Measurements from ENCODE around the gene EPHB2. TPM values are rescaled to one million over a fixed set of nuclear protein-coding genes. Genes with fewer than 3 reads are reported as not detected.
"Not testable (repeated sequence)": the region's sequence is repeated elsewhere in the genome, so short reads cannot be mapped to it uniquely, and the experiment has no call there.

The EPHB2 gene
- total RNA-seq, 1 donor from 2014 or later = 60.3 TPM

DNA sequence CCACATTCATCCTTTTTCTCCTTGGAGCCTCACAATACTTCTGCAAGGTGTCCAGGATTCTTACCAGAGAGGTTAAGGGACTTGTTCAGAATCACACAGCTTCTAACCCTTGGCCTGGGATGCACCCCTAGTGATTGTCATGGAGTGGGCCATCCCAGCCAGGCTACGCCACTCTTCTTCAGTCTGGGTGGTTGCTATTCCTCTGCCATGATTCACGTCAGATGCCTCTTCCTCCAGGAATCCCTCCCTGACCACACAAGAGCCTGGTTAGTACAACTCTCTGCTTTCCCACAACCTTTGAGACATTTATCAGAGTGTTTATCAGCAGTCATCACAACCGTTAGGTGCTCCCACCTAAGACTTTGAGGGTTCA is 121.8 kb downstream of the EPHB2 start:
- no peak overlapping the region for H3K27ac Mint-ChIP-seq (ENCODE audit: unreplicated experiment)
- no peak for TF ChIP-seq CTCF (conservative IDR thresholded peaks at IDR 0.05)
- no peak for DNase-seq (ENCODE audit: low read depth, low spot score)

GRCh38 chr1:22833699-22834098 is 123.1 kb downstream of the EPHB2 start:
- DNase-seq (ENCODE audit: low read depth, low spot score) = no peak
- Mint-ChIP-seq H3K9me3 (no peaks in the 10 kb centered on the region), H3K36me3 (ENCODE audit: low read depth) (no peaks in the 10 kb centered on the region), H3K4me1 (peaks cover 52% of the 10 kb centered on the region), H3K4me3 (no peak overlapping the region), H3K27ac (ENCODE audit: unreplicated experiment) (no peak overlapping the region), H3K27me3 (ENCODE audit: low read depth) (no peaks in the 10 kb centered on the region)
- no peak for TF ChIP-seq CTCF (conservative IDR thresholded peaks at IDR 0.05)

More for the DNA sequence above, 121.8 kb downstream of the EPHB2 start:
- Mint-ChIP-seq H3K4me3 (no peak overlapping the region), H3K4me1 (peaks cover 55% of the 10 kb centered on the region), H3K9me3 (no peaks in the 10 kb centered on the region), H3K27me3 (ENCODE audit: low read depth) (no peaks in the 10 kb centered on the region), H3K36me3 (ENCODE audit: low read depth) (no peaks in the 10 kb centered on the region)

DNA sequence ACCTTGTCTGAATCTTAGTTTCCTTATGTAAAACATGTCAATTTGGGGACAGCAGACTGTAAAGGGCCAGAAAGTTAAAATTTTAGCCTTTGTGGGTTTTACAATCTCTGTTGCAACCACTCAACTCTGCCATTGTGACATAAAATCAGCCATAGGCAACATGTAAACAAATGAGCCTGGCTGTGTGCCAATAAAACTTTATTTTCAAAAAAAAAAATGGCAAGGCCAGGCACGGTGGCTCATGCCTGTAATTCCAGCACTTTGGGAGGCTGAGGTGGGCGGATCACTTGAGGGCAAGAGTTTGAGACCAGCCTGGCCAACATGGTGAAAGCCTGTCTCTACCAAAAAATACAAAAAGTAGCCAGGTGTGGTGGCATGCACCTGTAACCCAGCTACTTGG is 123.8 kb downstream of the EPHB2 start:
- not testable (repeated sequence) for H3K9me3 Mint-ChIP-seq; DNase-seq (ENCODE audit: low read depth, low spot score); H3K27me3 Mint-ChIP-seq (ENCODE audit: low read depth); H3K36me3 Mint-ChIP-seq (ENCODE audit: low read depth); H3K27ac Mint-ChIP-seq (ENCODE audit: unreplicated experiment); H3K4me3 Mint-ChIP-seq
- peaks cover 45% of the 10 kb centered on the region for H3K4me1 Mint-ChIP-seq

DNA sequence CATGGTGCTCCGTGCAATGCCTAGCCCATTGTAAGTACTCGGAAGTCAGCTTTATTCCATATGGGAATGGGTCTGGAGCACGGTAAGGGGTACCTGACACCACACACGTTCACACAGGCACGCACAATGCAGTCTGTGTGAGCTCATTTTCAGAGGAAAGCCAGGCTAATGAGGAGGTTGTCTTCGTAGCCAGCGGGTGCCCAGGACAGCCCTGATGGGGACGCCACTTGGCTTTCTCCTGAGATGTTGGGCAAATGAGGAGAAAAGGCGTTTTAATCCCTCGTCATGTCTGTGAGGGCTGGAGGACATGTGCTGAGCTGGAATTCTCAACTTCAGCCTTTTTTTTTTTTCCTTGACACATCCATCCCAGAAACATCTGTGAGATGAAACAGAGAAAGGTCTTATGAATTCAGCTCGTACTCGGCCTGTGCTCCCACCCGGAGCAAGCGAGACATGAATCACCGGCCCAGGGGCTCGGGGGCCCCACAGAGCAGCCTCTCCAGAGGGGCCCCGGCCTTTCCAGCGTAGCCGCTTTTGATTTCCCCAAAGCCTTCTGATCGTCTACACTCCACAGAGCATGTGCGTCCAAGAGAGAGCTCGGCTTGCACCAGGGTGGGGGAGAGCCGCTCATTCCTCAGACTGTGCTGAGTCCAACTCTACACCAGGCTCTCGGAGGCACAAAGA is 125.1 kb downstream of the EPHB2 start:
- Mint-ChIP-seq H3K36me3 (ENCODE audit: low read depth) (no peaks in the 10 kb centered on the region), H3K27ac (ENCODE audit: unreplicated experiment) (peak overlapping the region; percentile 4), H3K4me1 (peaks cover 39% of the 10 kb centered on the region), H3K27me3 (ENCODE audit: low read depth) (no peaks in the 10 kb centered on the region), H3K4me3 (no peak overlapping the region), H3K9me3 (no peaks in the 10 kb centered on the region)
- DNase-seq (ENCODE audit: low read depth, low spot score) = no peak
- no peak for TF ChIP-seq CTCF (conservative IDR thresholded peaks at IDR 0.05)

- no peak overlapping the region for H3K4me3 Mint-ChIP-seq
- H3K27ac Mint-ChIP-seq (ENCODE audit: unreplicated experiment) = no peak overlapping the region
- no peaks in the 10 kb centered on the region for H3K9me3 Mint-ChIP-seq
- no peak for TF ChIP-seq CTCF (conservative IDR thresholded peaks at IDR 0.05)
- DNase-seq (ENCODE audit: low read depth, low spot score) = no peak
- no peaks in the 10 kb centered on the region for H3K36me3 Mint-ChIP-seq (ENCODE audit: low read depth)
- H3K4me1 Mint-ChIP-seq = peaks cover 43% of the 10 kb centered on the region
- H3K27me3 Mint-ChIP-seq (ENCODE audit: low read depth) = no peaks in the 10 kb centered on the region
Measured at GRCh38 chr1:22836850-22837249, 126.2 kb downstream of the EPHB2 start.

GRCh38 chr1:22837332-22837731 is 126.7 kb downstream of the EPHB2 start:
- no peaks in the 10 kb centered on the region for H3K27me3 Mint-ChIP-seq (ENCODE audit: low read depth)
- TF ChIP-seq CTCF (conservative IDR thresholded peaks at IDR 0.05) = no peak
- H3K27ac Mint-ChIP-seq (ENCODE audit: unreplicated experiment) = no peak overlapping the region
- no peaks in the 10 kb centered on the region for H3K9me3 Mint-ChIP-seq
- H3K36me3 Mint-ChIP-seq (ENCODE audit: low read depth) = no peaks in the 10 kb centered on the region
- no peak overlapping the region for H3K4me3 Mint-ChIP-seq
- peaks cover 43% of the 10 kb centered on the region for H3K4me1 Mint-ChIP-seq
- DNase-seq (ENCODE audit: low read depth, low spot score) = no peak
